Ectodermal cell (in vitro differentiated cells): ENCODE results near the gene HCK.

Experiments used
- H3K27ac ChIP-seq: 2 replicates; pipeline ENCODE4 v1.7.0; 2013; ENCODE audit warnings: mild to moderate bottlenecking, low read depth, low read length; ENCODE audit not compliant: insufficient read depth, poor library complexity, severe bottlenecking
- H3K27me3 ChIP-seq: 2 replicates; pipeline ENCODE4 v1.7.0; 2013; ENCODE audit warnings: mild to moderate bottlenecking, low read length; ENCODE audit not compliant: insufficient read depth, control insufficient read depth, poor library complexity, severe bottlenecking
- H3K36me3 ChIP-seq: one replicate; pipeline ENCODE4 v1.7.0; 2013; ENCODE audit warnings: low read length; ENCODE audit not compliant: control insufficient read depth, insufficient read depth
- H3K4me1 ChIP-seq: one replicate; pipeline ENCODE4 v1.7.0; 2013; ENCODE audit warnings: low read length; ENCODE audit not compliant: control insufficient read depth, insufficient read depth
- H3K4me3 ChIP-seq: 2 replicates; pipeline ENCODE4 v1.7.0; 2013; ENCODE audit warnings: low read depth, low read length, control low read depth; ENCODE audit not compliant: insufficient read depth
- H3K9me3 ChIP-seq: 2 replicates; pipeline ENCODE4 v1.7.0; 2013; ENCODE audit warnings: mild to moderate bottlenecking, low read length, moderate library complexity; ENCODE audit not compliant: control insufficient read depth
- whole genome bisulfite sequencing, 2 experiments: methylation state at CpG; one replicate each; pipeline ENCODE4 v1.1.7; 2013; ENCODE audit warnings: missing lambda C conversion rate in 2 of 2; 5-methylcytosine and 5-hydroxymethylcytosine counted together

Gene HCK

DNA sequence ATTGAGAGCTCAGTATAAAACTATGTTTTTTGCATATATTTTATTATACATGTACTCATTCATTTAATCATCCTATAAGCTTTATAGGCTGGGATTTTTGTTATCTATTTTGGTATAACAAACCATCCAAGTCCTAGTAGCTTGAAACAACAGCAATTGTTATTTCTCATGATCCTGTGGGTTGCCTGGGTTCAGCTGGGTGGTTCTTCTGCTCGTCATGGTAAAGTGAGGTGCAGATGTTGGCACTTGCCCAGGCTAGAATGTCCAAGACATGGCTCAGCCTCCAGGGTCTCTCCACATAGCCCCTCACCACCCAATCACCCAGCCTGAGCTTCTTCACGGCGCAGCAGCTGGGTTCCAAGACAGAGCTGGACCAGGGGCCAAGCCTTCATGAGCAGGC lies 36.7 kb downstream of the HCK start:
- H3K9me3 ChIP-seq = no peaks in the 10 kb centered on the region
- no peaks in the 10 kb centered on the region for H3K36me3 ChIP-seq
- no peak overlapping the region for H3K27ac ChIP-seq
- no peaks in the 10 kb centered on the region for H3K27me3 ChIP-seq
- 96% methylated on average over 3 of the region's 3 CpGs for WGBS, 2 experiments
- no peak overlapping the region for H3K4me3 ChIP-seq
- H3K4me1 ChIP-seq = no peaks in the 10 kb centered on the region

DNA sequence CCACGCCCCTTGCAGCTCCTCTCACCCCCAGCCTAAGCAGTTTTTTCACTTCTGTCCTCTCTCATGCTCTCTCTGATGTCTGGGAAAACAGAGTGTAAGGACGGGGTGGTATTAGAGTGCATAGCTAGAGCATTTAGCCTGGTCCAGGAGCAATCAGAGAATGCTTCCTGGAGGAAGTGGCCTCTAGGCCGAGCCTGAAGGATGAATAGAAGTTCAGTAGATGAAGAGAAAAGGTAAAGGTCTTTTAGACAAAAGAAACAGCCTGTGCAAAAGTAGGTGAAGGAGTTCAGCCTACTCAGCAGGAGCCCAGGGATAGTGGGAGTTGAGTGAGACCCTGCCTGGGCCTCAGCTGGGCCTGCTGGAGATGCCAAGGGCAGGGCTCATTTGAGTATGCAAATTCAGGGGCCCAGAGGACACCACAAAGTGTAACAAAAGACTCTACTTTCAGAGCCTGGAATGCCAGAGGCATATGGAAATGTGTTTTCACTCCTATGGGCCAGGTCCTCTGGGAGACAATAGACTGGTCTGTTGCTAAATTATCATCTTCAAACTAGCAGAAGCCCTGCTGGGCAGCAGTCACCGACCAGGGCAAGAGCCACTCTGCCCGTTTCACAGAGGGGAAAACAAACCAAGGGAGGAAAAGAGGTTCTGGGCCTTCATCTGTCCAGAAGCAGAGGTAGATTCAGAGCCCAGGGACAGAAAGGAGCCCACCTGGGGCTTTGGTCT lies 37.8 kb downstream of the HCK start:
- H3K4me3 ChIP-seq = no peak overlapping the region
- 40 to 43% methylated on average over 5 of the region's 5 CpGs for WGBS, 2 experiments
- no peaks in the 10 kb centered on the region for H3K27me3 ChIP-seq
- no peaks in the 10 kb centered on the region for H3K36me3 ChIP-seq
- no peaks in the 10 kb centered on the region for H3K9me3 ChIP-seq
- no peak overlapping the region for H3K27ac ChIP-seq
- no peaks in the 10 kb centered on the region for H3K4me1 ChIP-seq

DNA sequence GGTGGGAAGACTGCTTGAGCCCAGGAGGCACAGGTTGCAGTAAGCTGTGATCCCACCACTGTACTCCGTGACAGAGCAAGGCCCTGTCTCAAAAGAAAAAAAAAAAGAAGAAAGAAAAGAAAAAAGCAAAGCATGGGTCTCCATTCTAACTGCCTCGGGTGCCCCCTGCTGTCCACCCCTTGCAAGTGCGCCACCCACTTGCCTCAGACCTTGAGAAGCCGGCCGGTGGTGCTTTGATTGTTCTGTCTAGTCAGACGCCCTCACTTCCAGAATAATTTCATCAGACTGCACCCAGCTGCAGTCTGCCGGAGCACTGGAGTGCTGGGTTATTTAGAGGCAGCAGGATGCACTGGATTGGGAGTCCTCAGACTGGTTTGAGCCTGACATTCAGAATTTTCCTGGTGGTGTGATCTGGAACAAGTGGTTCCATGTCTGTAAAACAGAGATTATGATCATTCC lies 39.9 kb downstream of the HCK start:
- no peaks in the 10 kb centered on the region for H3K27me3 ChIP-seq
- H3K9me3 ChIP-seq = no peaks in the 10 kb centered on the region
- 10 to 11% methylated on average over 7 of the region's 7 CpGs for WGBS, 2 experiments
- no peaks in the 10 kb centered on the region for H3K36me3 ChIP-seq
- H3K4me3 ChIP-seq = no peak overlapping the region
- no peak overlapping the region for H3K27ac ChIP-seq
- no peaks in the 10 kb centered on the region for H3K4me1 ChIP-seq

DNA sequence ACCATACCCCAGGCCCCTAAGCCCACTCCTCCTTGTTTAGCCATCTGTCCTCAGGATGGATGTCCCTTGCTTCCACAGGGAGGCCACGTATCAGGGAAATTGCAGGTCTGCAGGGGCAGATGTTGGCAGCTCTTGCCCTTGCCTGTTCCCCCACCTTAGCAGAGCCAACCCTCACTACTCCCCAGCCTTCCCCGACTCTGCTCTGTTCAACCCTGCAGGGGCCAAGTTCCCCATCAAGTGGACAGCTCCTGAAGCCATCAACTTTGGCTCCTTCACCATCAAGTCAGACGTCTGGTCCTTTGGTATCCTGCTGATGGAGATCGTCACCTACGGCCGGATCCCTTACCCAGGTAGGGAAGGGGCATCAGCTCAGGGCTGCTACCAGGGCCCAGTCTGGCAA lies 46.7 kb downstream of the HCK start:
- no peaks in the 10 kb centered on the region for H3K36me3 ChIP-seq
- peaks cover 7% of the 10 kb centered on the region for H3K27me3 ChIP-seq
- no peak overlapping the region for H3K27ac ChIP-seq
- no peaks in the 10 kb centered on the region for H3K9me3 ChIP-seq
- WGBS, 2 experiments = 83 to 84% methylated on average over 6 of the region's 6 CpGs
- no peaks in the 10 kb centered on the region for H3K4me1 ChIP-seq
- H3K4me3 ChIP-seq = no peak overlapping the region

DNA sequence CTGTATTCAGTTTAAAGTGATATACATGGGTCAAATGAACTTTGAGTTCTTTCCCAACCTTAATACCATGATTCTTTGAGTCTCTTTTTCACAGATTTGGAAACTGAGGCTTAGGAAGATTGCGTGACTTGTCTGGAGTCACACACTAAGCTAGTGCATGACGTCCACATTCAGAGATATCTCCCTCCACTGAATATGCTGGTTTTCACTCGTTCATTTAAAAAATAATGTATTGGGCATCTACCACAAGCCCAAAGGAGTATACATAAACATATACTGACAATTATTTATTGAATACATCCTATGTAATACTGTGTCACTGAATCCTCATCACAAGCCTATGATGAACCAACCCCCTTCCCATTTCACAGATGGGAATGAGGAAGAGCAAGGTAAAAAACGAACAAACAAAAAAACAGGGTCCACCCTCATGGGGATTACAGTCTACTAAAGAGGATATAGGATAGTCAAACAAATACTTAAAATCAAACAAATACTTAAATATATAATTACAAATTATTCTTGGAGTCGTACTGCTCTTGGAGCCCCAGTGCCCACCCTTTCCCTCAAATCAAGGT lies 56.9 kb downstream of the HCK start:
- no peaks in the 10 kb centered on the region for H3K9me3 ChIP-seq
- peaks cover 4% of the 10 kb centered on the region for H3K4me1 ChIP-seq
- peaks cover 1% of the 10 kb centered on the region for H3K27me3 ChIP-seq
- 58 to 70% methylated on average over 4 of the region's 5 CpGs for WGBS, 2 experiments
- no peaks in the 10 kb centered on the region for H3K36me3 ChIP-seq
- H3K4me3 ChIP-seq = peak overlapping the region; percentile 99
- H3K27ac ChIP-seq = peak overlapping the region; percentile 95

DNA sequence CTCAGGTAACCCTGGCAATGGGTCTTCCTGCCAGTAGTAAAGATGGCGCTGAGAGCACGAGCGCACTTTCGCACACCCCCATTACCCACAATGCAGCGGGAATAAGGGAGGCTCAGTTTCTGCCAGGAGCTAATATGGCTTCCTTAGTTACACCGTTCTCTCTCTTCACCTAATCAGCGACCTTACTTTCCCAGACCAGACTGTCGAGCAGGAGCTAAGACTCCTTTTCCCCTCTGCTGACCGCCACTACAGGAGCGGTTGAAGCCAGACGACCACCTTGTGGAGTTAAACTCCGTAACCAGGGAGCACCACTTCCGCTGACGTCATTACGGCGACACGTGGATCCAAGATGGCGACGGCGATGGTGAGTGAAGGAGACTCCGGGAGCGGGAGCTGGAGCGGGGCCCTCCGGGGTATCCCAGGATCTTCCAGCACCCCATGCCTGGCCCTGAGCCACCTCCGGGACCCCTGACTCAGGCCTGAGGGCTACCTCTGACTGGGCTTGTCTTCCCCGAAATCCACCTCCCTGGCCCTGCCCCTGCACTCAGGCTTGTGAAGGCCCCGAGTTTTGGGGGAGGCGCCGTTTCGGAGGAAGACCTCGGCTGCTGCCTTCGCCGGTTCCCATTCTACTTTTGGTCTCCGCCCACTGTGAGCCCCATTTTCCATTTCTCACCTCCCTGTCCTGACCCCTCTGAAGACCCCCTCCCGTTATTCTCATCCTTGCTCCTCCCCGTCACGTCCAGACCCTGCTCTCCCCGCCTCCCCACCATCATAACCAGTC lies 57.5 kb downstream of the HCK start, which contains the start of gene TM9SF4:
Gene TM9SF4 (plus strand): TSS at position 323 of the 781 bp plus-strand sequence. CDS start 27 bp downstream, at position 350.
- no peaks in the 10 kb centered on the region for H3K36me3 ChIP-seq
- H3K9me3 ChIP-seq = no peaks in the 10 kb centered on the region
- peak within 1 kb of the TSS; percentile 99 for H3K4me3 ChIP-seq
- H3K27me3 ChIP-seq = no peaks in the 10 kb centered on the region
- H3K4me1 ChIP-seq = peaks cover 4% of the 10 kb centered on the region
- WGBS, 2 experiments = 0% methylated on average over 38 of the region's 38 CpGs
- peak within 1 kb of the TSS; percentile 95 for H3K27ac ChIP-seq

DNA sequence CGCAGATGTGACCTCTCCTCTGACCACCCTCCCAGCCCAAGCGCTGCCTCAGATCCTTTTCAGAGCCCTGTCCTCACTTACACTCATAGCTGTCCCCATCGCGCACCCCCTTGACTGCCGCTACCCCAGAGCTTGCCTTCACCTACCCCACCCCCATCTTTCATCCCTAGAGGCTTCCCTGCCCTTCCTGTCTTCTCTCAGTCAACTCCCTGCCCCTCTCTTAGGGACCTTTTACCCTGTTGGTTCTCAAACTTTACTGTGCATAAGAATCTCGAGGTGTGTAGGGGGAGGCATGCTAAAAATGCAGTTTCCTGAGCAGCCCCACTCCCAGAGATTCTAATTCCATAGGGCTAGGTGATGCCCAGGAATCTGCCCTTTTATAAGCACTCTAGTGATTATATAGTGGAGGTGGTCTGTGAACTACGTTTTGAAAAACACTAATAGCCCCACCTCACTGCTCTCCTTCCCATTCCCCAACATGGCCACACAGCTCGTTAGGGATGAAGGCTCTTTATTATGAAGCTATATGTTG lies 58.2 kb downstream of the HCK start:
- H3K27ac ChIP-seq = peak overlapping the region; percentile 95
- H3K9me3 ChIP-seq = no peaks in the 10 kb centered on the region
- H3K36me3 ChIP-seq = no peaks in the 10 kb centered on the region
- H3K27me3 ChIP-seq = no peaks in the 10 kb centered on the region
- peak overlapping the region; percentile 99 for H3K4me3 ChIP-seq
- 0 to 6% methylated on average over 6 to 7 of the region's 8 CpGs for WGBS, 2 experiments
- H3K4me1 ChIP-seq = peaks cover 4% of the 10 kb centered on the region

DNA sequence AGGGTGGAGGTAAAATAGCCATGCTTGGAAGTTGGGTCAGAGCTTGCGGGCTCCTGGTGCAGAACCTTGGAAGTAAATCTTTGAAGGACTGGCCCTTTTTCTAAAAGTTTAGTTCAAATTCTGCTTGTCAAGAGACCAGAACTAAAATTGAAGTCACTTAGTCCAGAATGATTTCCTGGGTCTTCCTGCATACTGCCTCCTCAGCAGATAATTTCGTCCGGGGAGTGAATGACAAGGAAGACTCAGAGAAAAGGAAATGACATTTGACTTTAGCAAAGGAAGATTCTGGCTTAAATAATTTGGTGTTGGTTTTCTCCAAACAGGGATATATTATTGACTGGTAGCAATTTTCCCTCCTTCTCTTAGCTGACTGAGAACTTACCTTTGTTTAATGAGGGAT lies 58.7 kb downstream of the HCK start:
- peaks cover 4% of the 10 kb centered on the region for H3K4me1 ChIP-seq
- no peaks in the 10 kb centered on the region for H3K9me3 ChIP-seq
- no peaks in the 10 kb centered on the region for H3K27me3 ChIP-seq
- H3K36me3 ChIP-seq = no peaks in the 10 kb centered on the region
- peak overlapping the region; percentile 99 for H3K4me3 ChIP-seq
- no peak overlapping the region for H3K27ac ChIP-seq
- WGBS, 2 experiments = 92 to 94% methylated on average over 3 of the region's 3 CpGs

DNA sequence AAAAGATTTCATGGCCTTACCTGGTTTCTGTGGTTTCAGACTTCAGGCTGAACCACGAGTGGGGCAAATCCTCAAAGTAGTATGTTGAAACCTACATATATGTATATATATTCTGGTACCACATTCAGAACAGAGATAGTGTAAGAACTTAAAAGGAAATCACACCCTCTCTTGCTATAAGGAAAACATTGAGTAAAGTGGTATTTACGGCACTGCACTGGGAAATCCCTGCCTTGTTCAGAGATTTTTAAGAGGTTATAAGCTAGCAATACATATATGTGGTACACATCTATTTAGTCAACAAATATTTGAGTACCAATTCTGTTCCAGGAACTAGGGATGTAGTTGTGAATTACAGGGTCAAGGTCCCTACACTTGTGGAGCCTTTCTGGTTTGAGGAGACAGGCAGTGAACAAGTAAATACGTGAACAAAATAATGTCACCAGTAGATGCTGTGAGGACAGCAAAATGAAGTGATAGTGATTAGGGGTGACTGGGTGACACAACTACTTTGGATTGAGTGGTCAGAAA lies 59.2 kb downstream of the HCK start:
- H3K36me3 ChIP-seq = no peaks in the 10 kb centered on the region
- no peak overlapping the region for H3K27ac ChIP-seq
- 93 to 97% methylated on average over 1 to 2 of the region's 3 CpGs for WGBS, 2 experiments
- no peak overlapping the region for H3K4me3 ChIP-seq
- H3K27me3 ChIP-seq = no peaks in the 10 kb centered on the region
- peaks cover 4% of the 10 kb centered on the region for H3K4me1 ChIP-seq
- H3K9me3 ChIP-seq = no peaks in the 10 kb centered on the region

DNA sequence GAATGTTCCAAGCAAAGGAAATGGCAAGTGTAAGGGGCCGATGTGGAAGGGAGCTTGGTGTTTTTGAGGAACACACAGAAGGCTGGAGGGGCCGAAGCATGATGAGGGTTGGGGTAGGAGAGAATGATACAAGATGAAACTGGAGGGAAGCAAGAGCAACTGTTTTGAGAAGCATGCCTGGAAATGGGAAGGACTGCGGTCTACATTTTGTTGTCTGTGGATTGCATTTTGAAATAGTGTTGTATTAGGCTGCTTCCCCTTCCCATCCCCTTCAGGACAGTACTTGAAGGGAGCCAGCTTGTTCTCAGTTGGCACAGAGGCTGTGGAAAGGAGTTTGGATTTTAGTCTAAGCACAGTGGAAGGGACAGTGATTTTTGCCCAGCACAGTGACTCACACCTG lies 59.7 kb downstream of the HCK start:
- no peaks in the 10 kb centered on the region for H3K9me3 ChIP-seq
- H3K4me1 ChIP-seq = peaks cover 4% of the 10 kb centered on the region
- H3K36me3 ChIP-seq = no peaks in the 10 kb centered on the region
- H3K27me3 ChIP-seq = no peaks in the 10 kb centered on the region
- no peak overlapping the region for H3K27ac ChIP-seq
- 95% methylated on average over 3 of the region's 3 CpGs for WGBS, 2 experiments
- H3K4me3 ChIP-seq = no peak overlapping the region
